ENCODE data around the gene TMEM121B.

DNA sequence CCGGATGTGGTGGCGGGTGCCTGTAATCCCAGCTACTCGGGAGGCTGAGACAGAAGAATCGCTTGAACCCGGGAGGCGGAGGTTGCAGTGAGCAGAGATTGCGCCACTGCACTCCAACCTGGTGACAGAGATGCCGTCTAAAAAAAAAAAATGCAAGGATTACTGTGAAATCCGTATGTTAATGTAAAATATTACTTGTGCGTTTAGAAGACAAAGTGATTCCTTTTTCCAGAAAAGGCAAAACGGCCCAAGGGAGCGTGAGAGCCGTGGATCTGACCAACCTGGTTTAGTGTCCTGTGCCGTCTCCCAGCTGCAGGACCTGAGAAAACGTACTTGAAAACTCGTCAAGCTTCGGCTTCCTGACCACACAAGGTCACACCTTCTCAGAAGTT lies 37.0 kb upstream of the TMEM121B start:
- TF ChIP-seq POLR2A (IDR thresholded peaks at IDR 0.05) = no peak
- TF ChIP-seq, protein P1, sequence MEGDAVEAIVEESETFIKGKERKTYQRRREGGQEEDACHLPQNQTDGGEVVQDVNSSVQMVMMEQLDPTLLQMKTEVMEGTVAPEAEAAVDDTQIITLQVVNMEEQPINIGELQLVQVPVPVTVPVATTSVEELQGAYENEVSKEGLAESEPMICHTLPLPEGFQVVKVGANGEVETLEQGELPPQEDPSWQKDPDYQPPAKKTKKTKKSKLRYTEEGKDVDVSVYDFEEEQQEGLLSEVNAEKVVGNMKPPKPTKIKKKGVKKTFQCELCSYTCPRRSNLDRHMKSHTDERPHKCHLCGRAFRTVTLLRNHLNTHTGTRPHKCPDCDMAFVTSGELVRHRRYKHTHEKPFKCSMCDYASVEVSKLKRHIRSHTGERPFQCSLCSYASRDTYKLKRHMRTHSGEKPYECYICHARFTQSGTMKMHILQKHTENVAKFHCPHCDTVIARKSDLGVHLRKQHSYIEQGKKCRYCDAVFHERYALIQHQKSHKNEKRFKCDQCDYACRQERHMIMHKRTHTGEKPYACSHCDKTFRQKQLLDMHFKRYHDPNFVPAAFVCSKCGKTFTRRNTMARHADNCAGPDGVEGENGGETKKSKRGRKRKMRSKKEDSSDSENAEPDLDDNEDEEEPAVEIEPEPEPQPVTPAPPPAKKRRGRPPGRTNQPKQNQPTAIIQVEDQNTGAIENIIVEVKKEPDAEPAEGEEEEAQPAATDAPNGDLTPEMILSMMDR (IDR thresholded peaks at IDR 0.05) = no peak

Data from tibial nerve (tissue), 3 donors.